Right atrium auricular region (tissue), 2 donors: Measurements from ENCODE around the gene CDH9. TPM values are rescaled to one million over a fixed set of nuclear protein-coding genes. Genes with fewer than 3 reads are reported as not detected.
A peak's percentile ranks its signal among the peaks of the same experiment; 100 is the strongest.

Experiments
- DNase-seq: peaks from one replicate; pipeline ENCODE4 v3.0.0-alpha.2; 2019; ENCODE audit warnings: low spot score
- H3K27ac ChIP-seq, 2 donors: fragments of 200-600 bp; sonication (generic); 1 replicate in 1 of 2; 2 replicates in 1 of 2; pipeline ENCODE4 v1.5.1; 2016 to 2019
- H3K27me3 ChIP-seq, 2 donors: fragments of 200-600 bp; sonication (generic); one replicate each; pipeline versions ENCODE4 v1.5.1 to v1.6.0; 2017 to 2019
- H3K36me3 ChIP-seq: fragments of 200-600 bp; sonication (generic); one replicate; pipeline ENCODE4 v1.5.1; 2016
- H3K4me1 ChIP-seq, 2 donors: fragments of 200-600 bp; sonication (generic); one replicate each; pipeline versions ENCODE4 v1.5.1 to v1.6.0; 2017 to 2019
- H3K4me3 ChIP-seq, 2 donors: fragments of 200-600 bp; sonication (generic); 1 replicate in 1 of 2; 2 replicates in 1 of 2; pipeline ENCODE4 v1.5.1; 2017 to 2019; ENCODE audit warnings: mild to moderate bottlenecking in 1 of 2, moderate library complexity in 1 of 2
- H3K9me3 ChIP-seq, 2 donors: fragments of 200-600 bp; sonication (generic); one replicate each; pipeline ENCODE4 v1.5.1; 2019
- CTCF ChIP-seq, 2 donors: fragments of 200-600 bp; sonication (generic); IDR thresholded peaks; one replicate each; pipeline ENCODE4 v1.5.1; 2019; ENCODE audit warnings: antibody characterized with exemption in 2 of 2
- total RNA-seq, 2 donors: library from RNA; depleted of rRNA; stranded (reverse); fragments of >200 nt; gene quantifications; one replicate each; pipeline ENCODE4 v1.1.0, GENCODE V29; 2016

The CDH9 gene
- total RNA-seq, 2 donors from 2014 or later = not detected

- Histone ChIP-seq H3K4me3 (no peak overlapping the region), H3K27me3 (no peaks in the 10 kb centered on the region), H3K4me1 (no peaks in the 10 kb centered on the region), H3K36me3 (no peaks in the 10 kb centered on the region), H3K9me3 (no peaks in the 10 kb centered on the region), H3K27ac (no peak overlapping the region)
- TF ChIP-seq CTCF (IDR thresholded peaks at IDR 0.05) = peak in 1 of 2 donors; percentile 24
- DNase-seq = no peak
Observed at GRCh38 chr5:27020973-27021372, 17.4 kb downstream of the CDH9 start.

DNA sequence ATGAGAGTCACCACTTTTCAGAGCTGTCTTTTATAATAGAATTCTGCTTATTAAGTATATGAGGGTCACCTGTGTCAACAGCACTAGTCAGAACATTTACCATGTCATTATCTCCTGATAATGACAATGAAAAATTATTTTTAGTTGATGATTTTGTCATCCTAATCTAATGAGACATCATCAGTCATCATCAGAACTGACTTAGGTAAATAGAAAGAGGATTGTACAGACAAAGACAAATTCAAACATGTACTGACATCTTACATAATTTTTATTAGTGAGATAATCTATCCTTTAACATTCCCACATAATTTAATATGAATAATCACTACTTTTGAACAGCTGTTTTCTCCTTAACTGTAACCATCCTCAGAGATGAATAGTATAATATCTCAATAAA lies 22.6 kb downstream of the CDH9 start:
- H3K36me3 ChIP-seq = no peaks in the 10 kb centered on the region
- no peaks in the 10 kb centered on the region for H3K27me3 ChIP-seq
- no peak for TF ChIP-seq CTCF (IDR thresholded peaks at IDR 0.05)
- no peak overlapping the region for H3K27ac ChIP-seq
- no peaks in the 10 kb centered on the region for H3K4me1 ChIP-seq
- H3K9me3 ChIP-seq = no peaks in the 10 kb centered on the region
- no peak for DNase-seq
- no peak overlapping the region for H3K4me3 ChIP-seq

DNA sequence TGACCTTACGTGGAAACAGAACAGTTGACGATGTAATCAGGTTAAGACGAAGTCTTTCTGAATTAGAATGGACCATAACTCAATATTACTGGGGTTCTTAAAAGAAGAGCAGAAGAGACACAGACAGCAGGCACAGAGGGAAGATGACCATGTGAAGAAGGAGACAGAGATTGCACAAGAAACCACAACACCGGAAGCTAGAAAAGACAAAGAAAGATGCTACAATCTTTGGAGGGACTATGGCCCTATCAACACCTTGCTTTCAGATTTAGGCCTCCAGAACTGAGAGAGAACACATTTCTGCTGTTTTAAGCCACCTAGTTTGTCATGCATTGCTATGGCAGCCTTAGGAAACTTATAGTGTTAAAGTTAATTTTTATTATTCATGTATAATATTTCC lies 27.1 kb downstream of the CDH9 start:
- H3K27ac ChIP-seq = no peak overlapping the region
- H3K9me3 ChIP-seq = no peaks in the 10 kb centered on the region
- no peak for TF ChIP-seq CTCF (IDR thresholded peaks at IDR 0.05)

GRCh38 chr5:27010646-27011045 lies 27.7 kb downstream of the CDH9 start:
- Histone ChIP-seq H3K9me3 (no peaks in the 10 kb centered on the region), H3K27ac (no peak overlapping the region), H3K4me3 (no peak overlapping the region), H3K36me3 (no peaks in the 10 kb centered on the region), H3K4me1 (no peaks in the 10 kb centered on the region), H3K27me3 (no peaks in the 10 kb centered on the region)
- DNase-seq = no peak
- TF ChIP-seq CTCF (IDR thresholded peaks at IDR 0.05) = no peak

More for the DNA sequence above, 27.1 kb downstream of the CDH9 start:
- Histone ChIP-seq H3K4me3 (no peak overlapping the region), H3K4me1 (no peaks in the 10 kb centered on the region), H3K36me3 (no peaks in the 10 kb centered on the region), H3K27me3 (no peaks in the 10 kb centered on the region)
- DNase-seq = no peak

GRCh38 chr5:27009540-27009915 lies 28.9 kb downstream of the CDH9 start:
- Histone ChIP-seq H3K4me1 (no peaks in the 10 kb centered on the region), H3K36me3 (no peaks in the 10 kb centered on the region), H3K4me3 (no peak overlapping the region), H3K27ac (no peak overlapping the region), H3K9me3 (no peaks in the 10 kb centered on the region), H3K27me3 (no peaks in the 10 kb centered on the region)
- no peak for DNase-seq
- TF ChIP-seq CTCF (IDR thresholded peaks at IDR 0.05) = no peak
